Inferior parietal cortex (tissue), 1 donor: ENCODE results near the gene CLEC16A.

Source experiments
- DNase-seq: peaks from one replicate; pipeline ENCODE4 v3.0.0-alpha.2; 2016; ENCODE audit errors: extremely low spot score

Gene CLEC16A

GRCh38 chr16:11015607-11016006 lies 71.2 kb downstream of the CLEC16A start:
- no peak for DNase-seq

- DNase-seq: no peak
These were observed 72.2 kb downstream of the CLEC16A start for GRCh38 chr16:11016524-11016988.

- DNase-seq: no peak
These were observed 72.6 kb downstream of the CLEC16A start for GRCh38 chr16:11016993-11017392.

- DNase-seq: no peak
These were observed 73.1 kb downstream of the CLEC16A start for GRCh38 chr16:11017499-11017898.

- DNase-seq: no peak
These were observed 76.0 kb downstream of the CLEC16A start for GRCh38 chr16:11020388-11020787.

- DNase-seq: no peak
These were observed 76.6 kb downstream of the CLEC16A start for GRCh38 chr16:11020792-11021551.

GRCh38 chr16:11022002-11022401 lies 77.6 kb downstream of the CLEC16A start:
- DNase-seq: no peak

GRCh38 chr16:11023262-11024039 lies 79.1 kb downstream of the CLEC16A start:
- DNase-seq: no peak

- DNase-seq: no peak
These were observed 80.1 kb downstream of the CLEC16A start for GRCh38 chr16:11024333-11025053.

GRCh38 chr16:11025120-11025531 lies 80.8 kb downstream of the CLEC16A start:
- no peak for DNase-seq

GRCh38 chr16:11029948-11030347 lies 85.6 kb downstream of the CLEC16A start:
- DNase-seq: no peak

- no peak for DNase-seq
These were observed 86.7 kb downstream of the CLEC16A start for GRCh38 chr16:11030990-11031510.

- DNase-seq: no peak
These were observed 87.9 kb downstream of the CLEC16A start for GRCh38 chr16:11032000-11032921.

- no peak for DNase-seq
These were observed 88.5 kb downstream of the CLEC16A start for GRCh38 chr16:11032922-11033291.

GRCh38 chr16:11033629-11034420 lies 89.5 kb downstream of the CLEC16A start:
- DNase-seq: no peak

- no peak for DNase-seq
These were observed 90.1 kb downstream of the CLEC16A start for GRCh38 chr16:11034481-11034931.

- DNase-seq: no peak
These were observed 90.7 kb downstream of the CLEC16A start for GRCh38 chr16:11035096-11035495.

- no peak for DNase-seq
These were observed 91.7 kb downstream of the CLEC16A start for GRCh38 chr16:11036040-11036439.

GRCh38 chr16:11036868-11037410 lies 92.6 kb downstream of the CLEC16A start:
- no peak for DNase-seq

GRCh38 chr16:11038305-11038704 lies 93.9 kb downstream of the CLEC16A start:
- no peak for DNase-seq
